Measurements from ENCODE around the gene PKIB.

The PKIB gene

GRCh38 chr6:122568797-122569221, 41.4 kb upstream of the PKIB start:
- no peak for TF ChIP-seq CTCF (IDR thresholded peaks at IDR 0.05; ENCODE audit: insufficient read depth, low read length, missing control alignments)
- POLR2A ChIA-PET = no interaction called here
- no peak overlapping the region for H3K4me3 ChIP-seq (ENCODE audit: low read depth, low read length)
- CTCF ChIA-PET = no interaction called here
- no peak for DNase-seq (ENCODE audit: low read depth, low spot score)

GRCh38 chr6:122569230-122569771, 40.9 kb upstream of the PKIB start:
- POLR2A ChIA-PET = no interaction called here
- no peak for DNase-seq (ENCODE audit: low read depth, low spot score)
- CTCF ChIA-PET = no interaction called here
- TF ChIP-seq CTCF (IDR thresholded peaks at IDR 0.05; ENCODE audit: insufficient read depth, low read length, missing control alignments) = no peak
- H3K4me3 ChIP-seq (ENCODE audit: low read depth, low read length) = no peak overlapping the region

- no peak for DNase-seq (ENCODE audit: low read depth, low spot score)
- ChIA-PET POLR2A (no interaction called here), CTCF (no interaction called here)
- TF ChIP-seq CTCF (IDR thresholded peaks at IDR 0.05; ENCODE audit: insufficient read depth, low read length, missing control alignments) = no peak
- no peak overlapping the region for H3K4me3 ChIP-seq (ENCODE audit: low read depth, low read length)
These were observed 38.3 kb upstream of the PKIB start for GRCh38 chr6:122571888-122572287.

- no peak overlapping the region for H3K4me3 ChIP-seq (ENCODE audit: low read depth, low read length)
- TF ChIP-seq CTCF (IDR thresholded peaks at IDR 0.05; ENCODE audit: insufficient read depth, low read length, missing control alignments) = no peak
- POLR2A ChIA-PET = no interaction called here
- DNase-seq (ENCODE audit: low read depth, low spot score) = no peak
- CTCF ChIA-PET = no interaction called here
These were observed 33.3 kb upstream of the PKIB start for GRCh38 chr6:122576888-122577287.

GRCh38 chr6:122578961-122579360, 31.2 kb upstream of the PKIB start:
- ChIA-PET POLR2A (no interaction called here), CTCF (no interaction called here)
- no peak overlapping the region for H3K4me3 ChIP-seq (ENCODE audit: low read depth, low read length)
- no peak for DNase-seq (ENCODE audit: low read depth, low spot score)
- TF ChIP-seq CTCF (IDR thresholded peaks at IDR 0.05; ENCODE audit: insufficient read depth, low read length, missing control alignments) = no peak

- no peak for TF ChIP-seq CTCF (IDR thresholded peaks at IDR 0.05; ENCODE audit: insufficient read depth, low read length, missing control alignments)
- ChIA-PET POLR2A (no interaction called here), CTCF (interaction anchor here (1.0 kb wide), 1 partner anchor 147 kb away, joined by 3 read pairs; no protein-coding TSS in a partner anchor)
- H3K4me3 ChIP-seq (ENCODE audit: low read depth, low read length) = no peak overlapping the region
- DNase-seq (ENCODE audit: low read depth, low spot score) = no peak
These were observed 29.5 kb upstream of the PKIB start for GRCh38 chr6:122580737-122581136.

Data from AG04449 (cell line).